HepG2 (cell line): ENCODE measurements around the gene PIAS1. TPM values are rescaled to one million over a fixed set of nuclear protein-coding genes. Genes with fewer than 3 reads are reported as not detected.

Experiments
- ATAC-seq: fragments of 200-7000 bp; cut with Tn5 transposase; 3 replicates; pipeline ENCODE4 v1.9.1; 2020; ENCODE audit warnings: mild to moderate bottlenecking, moderate library complexity
- BruUV-seq: library from RNA; stranded (reverse); fragments of 400-500 nt; replicated peaks from 2 replicates; lab custom pipeline; 2021; lab: Mats Ljungman, UMichigan
- CTCF ChIA-PET: fragments of 300-600 bp; formaldehyde crosslinking; extraction: SDS; loops from one replicate; lab custom pipeline; 2021; ENCODE audit warnings: low total read pairs, inconsistent platforms, low intra/inter-chr PET ratio; lab: Yijun Ruan, JAX
- POLR2A ChIA-PET: fragments of 350-600 bp; sonication (Branson Sonifier 250); formaldehyde crosslinking; loops from one replicate; lab custom pipeline; 2020; ENCODE audit warnings: antibody characterized with exemption, inconsistent platforms; lab: Yijun Ruan, JAX
- DNase-seq: peaks from one replicate; pipeline ENCODE4 v3.0.0-alpha.2; 2015; ENCODE audit warnings: low spot score
- FAIRE-seq: peaks from 3 replicates; lab custom pipeline; 2011; peaks lifted over from hg19 to GRCh38; lab: Jason Lieb, UNC
- H2AFZ ChIP-seq: one replicate; pipeline ENCODE4 v1.6.1; 2011; ENCODE audit warnings: low read length, inconsistent platforms
- H3K27ac ChIP-seq: fragments of 300-600 bp; 3 replicates; pipeline ENCODE4 v1.8.0; 2011; ENCODE audit warnings: mixed run types, mild to moderate bottlenecking, mixed read lengths, low read length, inconsistent platforms; ENCODE audit not compliant: insufficient read depth; ENCODE audit errors: extremely low read length
- H3K27me3 ChIP-seq, 2 experiments: fragments of 200-600 bp in 1 of 2; 2 replicates in 1 of 2; 3 replicates in 1 of 2; pipeline versions ENCODE4 v1.6.0 to v1.8.0; 2011; ENCODE audit warnings: low read length in 2 of 2, mild to moderate bottlenecking in 2 of 2, moderate library complexity in 2 of 2, inconsistent platforms in 1 of 2; ENCODE audit not compliant: insufficient read depth in 2 of 2, control insufficient read depth in 1 of 2
- H3K36me3 ChIP-seq, 2 experiments: fragments of 200-600 bp in 1 of 2; replicated peaks in 1 of 2; 2 replicates in 1 of 2; 3 replicates in 1 of 2; pipeline versions ENCODE4 v1.5.1 to v1.8.0; 2011; ENCODE audit warnings: low read length in 2 of 2, inconsistent platforms in 1 of 2; ENCODE audit not compliant: insufficient read depth in 2 of 2, control insufficient read depth in 1 of 2
- H3K4me1 ChIP-seq: 2 replicates; pipeline ENCODE4 v1.5.1; 2012; ENCODE audit warnings: low read length, inconsistent platforms; ENCODE audit not compliant: insufficient read depth
- H3K4me2 ChIP-seq: 2 replicates; pipeline ENCODE4 v1.6.0; 2011; ENCODE audit warnings: low read depth, low read length, inconsistent platforms
- H3K4me3 ChIP-seq, 3 experiments: fragments of 200-600 bp in 1 of 3; sonication (generic), shearing (Covaris generic) in 1 of 3; replicated peaks in 1 of 3; 2 replicates each; pipeline ENCODE4 v1.5.1; 2011 to 2016; ENCODE audit warnings: low read length in 3 of 3, inconsistent platforms in 2 of 3, low read depth in 2 of 3, mild to moderate bottlenecking in 2 of 3, control low read depth in 1 of 3, mixed read lengths in 1 of 3; ENCODE audit not compliant: insufficient read depth in 1 of 3
- H3K79me2 ChIP-seq: one replicate; pipeline ENCODE4 v1.6.1; 2011; ENCODE audit warnings: low read length, inconsistent platforms; ENCODE audit not compliant: insufficient read depth
- H3K9ac ChIP-seq: 2 replicates; pipeline ENCODE4 v1.6.0; 2011; ENCODE audit warnings: mild to moderate bottlenecking, low read depth, low read length, inconsistent platforms; ENCODE audit not compliant: insufficient read depth
- H3K9me3 ChIP-seq: 2 replicates; pipeline ENCODE4 v1.5.1; 2012; ENCODE audit warnings: mild to moderate bottlenecking, low read length
- H4K20me1 ChIP-seq: 2 replicates; pipeline ENCODE4 v1.6.0; 2011; ENCODE audit warnings: inconsistent platforms, mild to moderate bottlenecking, low read length, moderate library complexity; ENCODE audit not compliant: insufficient read depth
- AGO2 ChIP-seq: fragments of 200-400 bp; formaldehyde crosslinking; optimal IDR thresholded peaks from 2 replicates; pipeline ENCODE3; 2017; ENCODE audit warnings: mild to moderate bottlenecking, low read depth, low read length, moderate library complexity
- HNF4A ChIP-seq: sonication (generic); formaldehyde crosslinking; IDR thresholded peaks from 2 replicates; pipeline ENCODE4 v1.4.0; 2020; ENCODE audit warnings: missing genetic modification reagents
- NR2F1 ChIP-seq, 2 experiments: fragments of 450-650 bp in 1 of 2; formaldehyde crosslinking in 1 of 2; IDR thresholded peaks; 2 replicates each; pipeline versions ENCODE4 v1.5.0 to v1.6.1; 2016 to 2020; ENCODE audit warnings: mild to moderate bottlenecking in 1 of 2, missing compliant biosample characterization in 1 of 2, missing genetic modification reagents in 1 of 2, moderate library complexity in 1 of 2
- POLR2A ChIP-seq, 2 experiments: IDR thresholded peaks; 2 replicates each; pipeline ENCODE4 v1.6.1; 2011; ENCODE audit warnings: low read depth in 2 of 2, low read length in 2 of 2, mild to moderate bottlenecking in 1 of 2, moderate library complexity in 1 of 2; ENCODE audit not compliant: insufficient read depth in 1 of 2
- RBM22 ChIP-seq: fragments of 200-400 bp; formaldehyde crosslinking; optimal IDR thresholded peaks from 2 replicates; pipeline ENCODE3; 2017; ENCODE audit warnings: mild to moderate bottlenecking, low read length, moderate library complexity
- TFAP4 ChIP-seq: sonication (generic); IDR thresholded peaks from 2 replicates; pipeline ENCODE4 v1.6.1; 2016; ENCODE audit warnings: low read depth, borderline replicate concordance
- ZNF687 ChIP-seq: sonication (generic); formaldehyde crosslinking; IDR thresholded peaks from 2 replicates; pipeline ENCODE4 v1.5.1; 2020; ENCODE audit warnings: mild to moderate bottlenecking, missing genetic modification reagents, moderate library complexity
- ZNF780A ChIP-seq: sonication (generic); formaldehyde crosslinking; IDR thresholded peaks from 2 replicates; pipeline ENCODE4 v1.8.0; 2022; ENCODE audit warnings: mild to moderate bottlenecking, missing genetic modification reagents, moderate library complexity
- ZNF792 ChIP-seq: IDR thresholded peaks from 2 replicates; pipeline ENCODE4 v1.6.1; 2016
- WGBS: methylation state at CpG from one replicate; pipeline ENCODE4 v1.1.6; 2017; ENCODE audit warnings: low lambda C conversion rate; 5-methylcytosine and 5-hydroxymethylcytosine counted together
- in situ Hi-C: cut with HindIII; loops from 2 replicates; pipeline ENCODE4 v1.10.0; 2017; ENCODE audit warnings: low pct_unique_long_range_greater_than_20kb; ENCODE audit not compliant: extremely low pct_ligation_motif_present
- intact Hi-C: fragments of 100-400 bp; cut with micrococcal nuclease; formaldehyde crosslinking; loops from one replicate; pipeline ENCODE4 v1.10.0; 2022; ENCODE audit not compliant: unreplicated experiment
- polyA plus RNA-seq, 8 experiments: library from polyadenylated mRNA; depleted of rRNA in 3 of 8; stranded (reverse) in 7 of 8; unstranded in 1 of 8; fragments of >200 nt; fragmentation: Illumina TruSeq in 4 of 8; extraction: Trizol in 4 of 8; gene quantifications; 2 replicates each; pipeline versions ENCODE4 v1.2.1 to v1.2.3, GENCODE V29; 2011 to 2016; ENCODE audit warnings: low read depth in 4 of 8, missing spikeins in 1 of 8, mixed read lengths in 1 of 8; ENCODE audit not compliant: insufficient read depth in 1 of 8
- total RNA-seq, 5 experiments: library from RNA; depleted of rRNA; stranded (reverse); fragments of >200 nt; fragmentation: Illumina TruSeq; extraction: Trizol; gene quantifications; 2 replicates each; pipeline ENCODE4 v1.2.3, GENCODE V29; 2016; ENCODE audit warnings: low read depth in 1 of 5

PIAS1 gene
- total and polyA plus RNA-seq, 2 of the 13 experiments (the other 11 are each of a cell fraction or from before 2014, with no cell fraction given), result 20.7 to 33.7 TPM

GRCh38 chr15:68197170-68197492, 143.0 kb downstream of the PIAS1 start:
- DNase-seq (no peak), FAIRE-seq (no peak), ATAC-seq (no peak)
- in situ Hi-C loops, result no loop called here
- Histone ChIP-seq H2AFZ (no peak overlapping the region), H3K4me1 (peaks cover 43% of the 10 kb centered on the region), H3K79me2 (no peaks in the 10 kb centered on the region), H4K20me1 (no peaks in the 10 kb centered on the region), H3K4me3 (no peak overlapping the region), H3K27me3 (no peaks in the 10 kb centered on the region), H3K9ac (no peak overlapping the region), H3K4me2 (no peak overlapping the region), H3K27ac (no peak overlapping the region), H3K9me3 (no peaks in the 10 kb centered on the region), H3K36me3 (peaks cover 5 to 14% of the 10 kb centered on the region in 2 experiments; a peak in 4 of 5 replicates)
- intact Hi-C loops, result no loop called here
- ChIA-PET CTCF (no interaction called here), POLR2A (no interaction called here)
- TF ChIP-seq NR2F1 (CRISPR knock-in tag; IDR thresholded peaks at IDR 0.05) (no peak), RBM22 (peak; percentile 60)
- 97% methylated on average over 8 of the region's 8 CpGs for WGBS
- no TSS peak for BruUV-seq

- H3K27ac ChIP-seq, result no peak overlapping the region
- ChIA-PET CTCF (no interaction called here), POLR2A (no interaction called here)
- H3K79me2 ChIP-seq, result no peaks in the 10 kb centered on the region
- peaks cover 42% of the 10 kb centered on the region for H3K4me1 ChIP-seq
- no peaks in the 10 kb centered on the region for H3K9me3 ChIP-seq
- intact Hi-C loops, result no loop called here
- no peak overlapping the region for H3K4me2 ChIP-seq
- ATAC-seq, result peak; percentile 21; the same call in 1 of the 3 replicates
- H2AFZ ChIP-seq, result no peak overlapping the region
- TF ChIP-seq POLR2A (IDR thresholded peaks at IDR 0.05; ENCODE audit: insufficient read depth in 1 of 2, low read depth in 2 of 2, low read length in 2 of 2) (0 out of 4 replicates have a peak, but pooled peaks of 1 of the 2 experiments have one; percentile 23), HNF4A (0 out of 2 replicates have a peak, but pooled peaks have one; percentile 19), TFAP4 (peak; percentile 26; the same call in 1 of the 2 replicates), ZNF780A (CRISPR knock-in tag) (no peak), ZNF792 (CRISPR knock-in tag) (no peak), ZNF687 (CRISPR knock-in tag) (peak; percentile 36; the same call in 1 of the 2 replicates), RBM22 (peak; percentile 2), AGO2 (peak; percentile 73)
- in situ Hi-C loops, result no loop called here
- no peaks in the 10 kb centered on the region for H4K20me1 ChIP-seq
- WGBS, result 63% methylated on average over 6 of the region's 11 CpGs
- DNase-seq, result no peak
- H3K27me3 ChIP-seq, result no peaks in the 10 kb centered on the region
- no TSS peak for BruUV-seq
- H3K4me3 ChIP-seq, result no peak overlapping the region
- peaks cover 4 to 11% of the 10 kb centered on the region in 2 experiments; a peak in 4 of 5 replicates for H3K36me3 ChIP-seq
- no peak for FAIRE-seq
- H3K9ac ChIP-seq, result no peak overlapping the region
Measured at GRCh38 chr15:68197661-68198437, 143.7 kb downstream of the PIAS1 start.
